Caco-2 (cell line): ENCODE results near the gene FRMPD1. TPM values are rescaled to one million over a fixed set of nuclear protein-coding genes. Genes with fewer than 3 reads are reported as not detected.

Experiments
- BruUV-seq: library from RNA; stranded (reverse); fragments of 400-500 nt; replicated peaks from 2 replicates; lab custom pipeline; 2021; lab: Mats Ljungman, UMichigan
- CTCF ChIA-PET: fragments of 300-600 bp; sonication (Branson Sonifier 250); formaldehyde crosslinking; loops from one replicate; lab custom pipeline; 2022; ENCODE audit warnings: antibody characterized with exemption; lab: Charles Lee
- POLR2A ChIA-PET: fragments of 300-600 bp; sonication (Branson Sonifier 250); formaldehyde crosslinking; loops from one replicate; lab custom pipeline; 2022; ENCODE audit warnings: antibody characterized with exemption; lab: Charles Lee
- DNase-seq, 2 experiments: peaks; one replicate each; pipeline versions ENCODE4 v3.0.0 to v3.0.0-alpha.2; 2020 to 2022
- H3K27me3 ChIP-seq: replicated peaks from 2 replicates; pipeline ENCODE4 v1.6.0; 2011; ENCODE audit warnings: low read length; ENCODE audit not compliant: control insufficient read depth, insufficient read depth
- H3K36me3 ChIP-seq: 2 replicates; pipeline ENCODE4 v1.5.1; 2011; ENCODE audit warnings: low read length; ENCODE audit not compliant: control insufficient read depth, insufficient read depth
- H3K4me1 ChIP-seq: fragments of 250-450 bp; sonication (Bioruptor Pico); 2 replicates; pipeline ENCODE4 v1.5.1; 2020; ENCODE audit warnings: mild to moderate bottlenecking
- H3K4me3 ChIP-seq: 2 replicates; pipeline ENCODE4 v1.5.1; 2011; ENCODE audit warnings: low read depth, mild to moderate bottlenecking, control low read depth, low read length
- H3K9me3 ChIP-seq: fragments of 250-450 bp; sonication (Bioruptor Pico); 2 replicates; pipeline ENCODE4 v1.5.1; 2020; ENCODE audit warnings: mild to moderate bottlenecking, moderate library complexity
- H3K27ac Mint-ChIP-seq: one replicate; pipeline ENCODE4 v1.8.0; 2022; ENCODE audit warnings: mixed read lengths; ENCODE audit not compliant: unreplicated experiment
- H3K27me3 Mint-ChIP-seq: one replicate; pipeline ENCODE4 v1.8.0; 2022; ENCODE audit warnings: mixed read lengths; ENCODE audit not compliant: insufficient read depth, unreplicated experiment
- H3K36me3 Mint-ChIP-seq: one replicate; pipeline ENCODE4 v1.8.0; 2022; ENCODE audit warnings: mild to moderate bottlenecking, mixed read lengths; ENCODE audit not compliant: insufficient read depth, unreplicated experiment
- H3K4me1 Mint-ChIP-seq: one replicate; pipeline ENCODE4 v1.8.0; 2022; ENCODE audit warnings: low read depth, mixed read lengths; ENCODE audit not compliant: unreplicated experiment
- H3K4me3 Mint-ChIP-seq: one replicate; pipeline ENCODE4 v1.8.0; 2022; ENCODE audit warnings: mild to moderate bottlenecking, moderate library complexity, mixed read lengths; ENCODE audit not compliant: unreplicated experiment
- H3K9me3 Mint-ChIP-seq: one replicate; pipeline ENCODE4 v1.8.0; 2022; ENCODE audit warnings: mixed read lengths; ENCODE audit not compliant: unreplicated experiment
- CTCF ChIP-seq, 2 experiments: fragments of 200-600 bp in 1 of 2; IDR thresholded peaks; 1 replicate in 1 of 2; 2 replicates in 1 of 2; pipeline versions ENCODE4 v1.5.1 to v1.8.0; 2011 to 2022; ENCODE audit warnings: antibody characterized with exemption in 1 of 2, control low read depth in 1 of 2, inconsistent platforms in 1 of 2, low read depth in 1 of 2, low read length in 1 of 2, mild to moderate bottlenecking in 1 of 2, moderate library complexity in 1 of 2; ENCODE audit not compliant: insufficient read depth in 1 of 2, severe bottlenecking in 1 of 2, unreplicated experiment in 1 of 2
- intact Hi-C: fragments of 100-400 bp; cut with micrococcal nuclease; formaldehyde crosslinking; loops from one replicate; pipeline ENCODE4 v1.10.0; 2022; ENCODE audit not compliant: unreplicated experiment
- total RNA-seq: library from RNA; stranded (reverse); gene quantifications from 2 replicates; pipeline ENCODE4 v1.2.3, GENCODE V29; 2022

Gene FRMPD1
- total RNA-seq, 1 experiment from 2014 or later: not detected

GRCh38 chr9:37784616-37785483 lies 134.1 kb downstream of the FRMPD1 start, which contains the start of gene EXOSC3:
TSS of gene EXOSC3 (minus strand) at chr9:37785064. CDS start at chr9:37785044, 20 bp downstream.
- Mint-ChIP-seq H3K4me3 (peak within 1 kb of the TSS; percentile 97), H3K36me3 (peaks cover 33% of the 10 kb centered on the region), H3K27ac (peak within 1 kb of the TSS; percentile 98), H3K9me3 (no peaks in the 10 kb centered on the region), H3K27me3 (no peaks in the 10 kb centered on the region), H3K4me1 (peaks cover 9% of the 10 kb centered on the region)
- ChIA-PET CTCF (interaction anchor here (1.0 kb wide), 2 partner anchors 16 to 299 kb away, joined by 3 to 6 read pairs; partner anchors contain the start of genes DCAF10 and POLR1E), POLR2A (interaction anchor here (0.7 to 1.9 kb wide), 4 partner anchors 10 to 193 kb away, joined by 3 to 12 read pairs (median 5); partner anchors contain the start of genes DCAF10 and TOMM5)
- peaks cover 4% of the 10 kb centered on the region for H3K36me3 ChIP-seq
- H3K9me3 ChIP-seq: no peaks in the 10 kb centered on the region
- DNase-seq: peak; percentile 91 to 92
- 0 out of 2 replicates have a peak, but pooled peaks cover 3% of the 10 kb centered on the region for H3K4me1 ChIP-seq
- H3K4me3 ChIP-seq: peak within 1 kb of the TSS; percentile 97
- TF ChIP-seq CTCF (IDR thresholded peaks at IDR 0.05; ENCODE audit: insufficient read depth in 1 of 2, low read depth in 1 of 2, low read length in 1 of 2, severe bottlenecking in 1 of 2, unreplicated experiment in 1 of 2): peak; percentile 25 to 28
- H3K27me3 ChIP-seq: no peaks in the 10 kb centered on the region
- BruUV-seq: no TSS peak
- intact Hi-C loops: loop anchor here (1.0 to 10.0 kb wide), 5 partner anchors 15 to 303 kb away; partner anchors contain the start of genes DCAF10, SLC25A51 and TRMT10B

GRCh38 chr9:37787059-37787458 lies 136.3 kb downstream of the FRMPD1 start:
- POLR2A ChIA-PET: no interaction called here
- intact Hi-C loops: loop anchor here (10.0 kb wide), 2 partner anchors 118 to 202 kb away; partner anchors contain the start of gene SLC25A51
- no peak overlapping the region for H3K27ac Mint-ChIP-seq
- CTCF ChIA-PET: no interaction called here
- no TSS peak for BruUV-seq
- DNase-seq: no peak
- no peak overlapping the region for H3K4me3 Mint-ChIP-seq
- Histone ChIP-seq H3K36me3 (peaks cover 4% of the 10 kb centered on the region), H3K27me3 (no peaks in the 10 kb centered on the region), H3K4me3 (no peak overlapping the region), H3K9me3 (no peaks in the 10 kb centered on the region), H3K4me1 (0 out of 2 replicates have a peak, but pooled peaks cover 3% of the 10 kb centered on the region)
- H3K36me3 Mint-ChIP-seq: peaks cover 21% of the 10 kb centered on the region
- H3K4me1 Mint-ChIP-seq: peaks cover 9% of the 10 kb centered on the region
- no peaks in the 10 kb centered on the region for H3K9me3 Mint-ChIP-seq
- H3K27me3 Mint-ChIP-seq: no peaks in the 10 kb centered on the region
- TF ChIP-seq CTCF (IDR thresholded peaks at IDR 0.05; ENCODE audit: insufficient read depth in 1 of 2, low read depth in 1 of 2, low read length in 1 of 2, severe bottlenecking in 1 of 2, unreplicated experiment in 1 of 2): no peak

GRCh38 chr9:37788332-37788731 lies 137.6 kb downstream of the FRMPD1 start:
- POLR2A ChIA-PET: no interaction called here
- Mint-ChIP-seq H3K4me3 (peak overlapping the region; percentile 6), H3K4me1 (peaks cover under 1% of the 10 kb centered on the region)

More at GRCh38 chr9:37788332-37788731, 137.6 kb downstream of the FRMPD1 start:
- no peak overlapping the region for H3K27ac Mint-ChIP-seq
- TF ChIP-seq CTCF (IDR thresholded peaks at IDR 0.05; ENCODE audit: insufficient read depth in 1 of 2, low read depth in 1 of 2, low read length in 1 of 2, severe bottlenecking in 1 of 2, unreplicated experiment in 1 of 2): no peak
- CTCF ChIA-PET: no interaction called here
- Histone ChIP-seq H3K4me1 (0 out of 2 replicates have a peak, but pooled peaks cover 3% of the 10 kb centered on the region), H3K27me3 (no peaks in the 10 kb centered on the region), H3K36me3 (peaks cover 2% of the 10 kb centered on the region; the same call in 1 of the 2 replicates), H3K9me3 (no peaks in the 10 kb centered on the region), H3K4me3 (no peak overlapping the region)
- H3K36me3 Mint-ChIP-seq: peaks cover 10% of the 10 kb centered on the region
- BruUV-seq: no TSS peak
- DNase-seq: no peak
- no peaks in the 10 kb centered on the region for H3K9me3 Mint-ChIP-seq
- intact Hi-C loops: loop anchor here (10.0 kb wide), 2 partner anchors 116 to 204 kb away; partner anchors contain the start of gene SLC25A51
- H3K27me3 Mint-ChIP-seq: no peaks in the 10 kb centered on the region
